Memory B cell (primary cell): ENCODE results near the gene PHLDB2.

ENCODE experiments used
- ATAC-seq: fragments of 150-1000 bp; cut with Tn5 transposase; 2 replicates; pipeline ENCODE4 v1.10.0; 2021; ENCODE audit warnings: low read depth, mild to moderate bottlenecking, moderate library complexity
- DNase-seq, 2 donors: peaks; one replicate each; pipeline ENCODE4 v3.0.0; 2022; ENCODE audit warnings: low spot score in 2 of 2
- H3K27ac Mint-ChIP-seq: one replicate; pipeline ENCODE4 v1.8.0; 2022; ENCODE audit warnings: mild to moderate bottlenecking, moderate library complexity, mixed read lengths
- H3K27me3 Mint-ChIP-seq: one replicate; pipeline ENCODE4 v1.8.0; 2022; ENCODE audit warnings: mixed read lengths
- H3K36me3 Mint-ChIP-seq: one replicate; pipeline ENCODE4 v1.8.0; 2022; ENCODE audit warnings: mild to moderate bottlenecking, mixed read lengths
- H3K4me1 Mint-ChIP-seq: one replicate; pipeline ENCODE4 v1.8.0; 2022; ENCODE audit warnings: mixed read lengths
- H3K4me3 Mint-ChIP-seq: one replicate; pipeline ENCODE4 v1.8.0; 2022; ENCODE audit warnings: mild to moderate bottlenecking, moderate library complexity, mixed read lengths
- H3K9me3 Mint-ChIP-seq: one replicate; pipeline ENCODE4 v1.8.0; 2022; ENCODE audit warnings: mixed read lengths

PHLDB2 gene

DNA sequence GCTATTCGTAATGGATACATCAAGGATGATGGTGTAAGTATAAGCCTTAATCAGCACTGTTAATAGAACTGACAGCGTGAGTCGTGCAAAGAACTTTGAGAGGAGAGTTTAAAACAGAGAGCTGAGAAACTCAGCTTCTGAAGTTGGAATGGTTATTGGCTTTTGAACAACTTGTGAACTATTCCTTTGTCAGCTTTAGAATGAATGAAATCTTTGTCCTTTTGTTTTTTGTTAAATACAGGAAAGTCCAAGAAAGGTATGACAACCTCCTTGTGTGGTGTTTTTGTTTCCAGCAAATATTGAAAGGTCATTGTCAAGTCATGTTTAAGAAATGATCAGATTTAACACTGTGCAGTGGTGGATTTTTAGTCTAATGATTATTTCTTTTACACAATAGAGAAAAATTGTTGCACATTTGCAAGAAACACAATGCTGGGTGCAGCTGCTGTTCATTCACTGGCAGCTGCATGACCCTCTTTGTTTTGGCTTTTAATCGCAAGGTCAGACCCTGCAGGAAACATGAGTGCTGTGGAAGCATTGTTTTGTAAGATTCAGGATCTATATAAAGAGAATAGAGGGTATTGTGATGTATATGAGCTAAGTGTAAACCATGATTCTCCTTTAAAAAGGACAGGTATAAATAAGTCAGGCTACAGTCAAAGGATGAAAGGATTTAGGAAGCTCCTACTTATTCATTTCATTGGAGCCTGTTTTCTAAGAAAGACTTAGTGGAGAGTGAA, 98.1 kb downstream of the PHLDB2 start:
- no peaks in the 10 kb centered on the region for H3K36me3 Mint-ChIP-seq
- no peak for ATAC-seq
- H3K4me3 Mint-ChIP-seq, result no peak overlapping the region
- no peaks in the 10 kb centered on the region for H3K4me1 Mint-ChIP-seq
- DNase-seq, result no peak
- no peaks in the 10 kb centered on the region for H3K27me3 Mint-ChIP-seq
- H3K27ac Mint-ChIP-seq, result no peak overlapping the region
- H3K9me3 Mint-ChIP-seq, result no peaks in the 10 kb centered on the region

- no peaks in the 10 kb centered on the region for H3K9me3 Mint-ChIP-seq
- no peak overlapping the region for H3K27ac Mint-ChIP-seq
- DNase-seq (no peak), ATAC-seq (no peak)
- H3K4me1 Mint-ChIP-seq, result no peaks in the 10 kb centered on the region
- no peaks in the 10 kb centered on the region for H3K27me3 Mint-ChIP-seq
- no peaks in the 10 kb centered on the region for H3K36me3 Mint-ChIP-seq
- no peak overlapping the region for H3K4me3 Mint-ChIP-seq
Measured at GRCh38 chr3:111961461-111962164, 102.5 kb downstream of the PHLDB2 start.

DNA sequence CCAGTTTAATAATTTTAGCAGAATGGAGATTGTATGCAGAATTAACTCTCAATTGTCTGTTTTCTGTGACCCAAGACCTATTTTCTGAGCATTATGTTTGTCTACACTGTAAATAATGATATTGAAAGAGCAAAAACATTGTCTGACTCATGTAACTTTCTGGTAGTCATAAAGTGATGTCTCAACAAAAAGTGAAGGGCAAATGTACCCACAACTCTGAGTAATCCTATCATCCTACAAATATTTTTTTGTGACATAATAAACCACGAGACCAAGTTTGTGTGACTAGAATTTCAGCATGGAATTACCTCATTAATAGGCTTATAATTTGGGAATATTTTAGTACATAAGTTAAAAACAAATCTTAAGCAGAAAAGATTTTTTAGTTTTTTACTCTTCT, 104.4 kb downstream of the PHLDB2 start:
- Mint-ChIP-seq H3K27ac (no peak overlapping the region), H3K4me3 (no peak overlapping the region), H3K27me3 (no peaks in the 10 kb centered on the region), H3K4me1 (peaks cover 6% of the 10 kb centered on the region), H3K36me3 (no peaks in the 10 kb centered on the region), H3K9me3 (no peaks in the 10 kb centered on the region)
- DNase-seq (no peak), ATAC-seq (no peak)

DNA sequence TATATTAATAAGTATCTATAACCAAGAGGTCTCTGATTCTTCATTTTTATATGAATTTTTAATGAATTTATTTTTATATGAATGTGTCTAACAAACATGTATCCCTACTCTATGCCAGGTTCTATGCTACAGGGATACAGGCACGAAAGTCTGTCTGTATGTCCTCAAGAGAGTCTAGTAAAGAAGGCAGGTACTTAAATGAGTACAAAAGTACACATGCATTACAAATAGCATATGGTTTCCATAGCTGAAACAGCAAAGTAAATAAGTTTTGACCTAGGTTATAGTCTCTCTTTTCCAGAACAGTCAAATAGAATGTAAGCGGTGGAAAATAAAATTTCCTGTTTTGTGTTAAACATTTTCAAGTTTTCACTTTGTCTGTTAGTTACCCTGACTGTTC, 106.4 kb downstream of the PHLDB2 start:
- Mint-ChIP-seq H3K36me3 (no peaks in the 10 kb centered on the region), H3K4me3 (no peak overlapping the region), H3K27me3 (no peaks in the 10 kb centered on the region), H3K9me3 (no peaks in the 10 kb centered on the region), H3K4me1 (peaks cover 6% of the 10 kb centered on the region), H3K27ac (no peak overlapping the region)
- no peak for DNase-seq
- no peak for ATAC-seq

DNA sequence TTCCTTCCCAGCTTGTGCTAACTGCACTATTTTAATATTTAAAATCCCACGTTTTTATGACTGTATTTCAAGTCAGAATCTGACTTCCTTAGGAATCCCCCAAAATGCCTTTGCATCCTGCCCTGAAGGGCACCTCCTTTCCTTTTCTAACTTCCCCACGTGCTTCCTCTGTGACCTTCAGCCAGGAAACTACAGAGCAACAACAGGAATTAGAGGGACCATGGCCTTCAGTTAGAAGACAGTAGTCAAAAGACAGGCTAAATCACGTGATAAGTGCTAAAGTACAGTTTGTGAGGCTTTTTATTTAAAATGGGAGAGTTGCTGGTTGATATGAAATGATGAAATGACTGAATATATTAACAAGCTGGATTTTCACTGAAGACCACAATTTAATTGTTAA, 108.0 kb downstream of the PHLDB2 start:
- no peaks in the 10 kb centered on the region for H3K27me3 Mint-ChIP-seq
- H3K9me3 Mint-ChIP-seq, result no peaks in the 10 kb centered on the region
- no peak overlapping the region for H3K27ac Mint-ChIP-seq
- no peaks in the 10 kb centered on the region for H3K36me3 Mint-ChIP-seq
- no peak overlapping the region for H3K4me3 Mint-ChIP-seq
- ATAC-seq (no peak), DNase-seq (no peak)
- peaks cover 6% of the 10 kb centered on the region for H3K4me1 Mint-ChIP-seq

DNA sequence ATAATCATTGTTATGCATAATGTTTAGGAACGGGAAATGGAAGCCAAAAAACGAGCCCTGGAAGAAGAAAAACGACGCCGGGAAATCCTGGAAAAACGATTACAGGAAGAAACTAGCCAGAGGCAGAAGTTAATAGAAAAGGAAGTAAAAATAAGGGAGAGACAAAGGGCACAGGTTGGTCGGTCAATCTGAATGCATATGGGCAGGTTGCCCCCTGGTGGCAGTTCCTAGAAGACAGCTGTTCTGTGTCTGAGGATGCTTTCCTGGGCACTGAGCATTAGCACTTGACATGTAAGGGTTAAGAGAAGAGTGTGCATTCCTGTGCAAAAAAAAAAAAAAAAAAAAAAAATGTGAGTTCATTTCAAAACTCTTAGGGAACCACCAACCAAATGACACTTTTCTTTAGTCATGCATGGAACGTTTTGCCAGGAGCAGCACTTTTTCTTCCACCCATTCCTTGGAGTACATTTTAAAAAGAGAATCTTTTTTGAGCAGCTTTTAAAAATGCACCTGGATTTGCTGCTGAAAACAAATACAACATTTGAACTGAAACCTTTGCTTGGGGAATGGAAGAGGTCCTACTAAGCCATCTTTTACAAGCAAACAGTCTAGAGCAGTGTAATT, 108.7 kb downstream of the PHLDB2 start:
- peak; percentile 72 to 78 for DNase-seq
- Mint-ChIP-seq H3K4me3 (peak overlapping the region; percentile 27), H3K9me3 (no peaks in the 10 kb centered on the region), H3K27ac (no peak overlapping the region), H3K4me1 (peaks cover 6% of the 10 kb centered on the region), H3K36me3 (no peaks in the 10 kb centered on the region), H3K27me3 (no peaks in the 10 kb centered on the region)
- ATAC-seq, result peak; percentile 88

DNA sequence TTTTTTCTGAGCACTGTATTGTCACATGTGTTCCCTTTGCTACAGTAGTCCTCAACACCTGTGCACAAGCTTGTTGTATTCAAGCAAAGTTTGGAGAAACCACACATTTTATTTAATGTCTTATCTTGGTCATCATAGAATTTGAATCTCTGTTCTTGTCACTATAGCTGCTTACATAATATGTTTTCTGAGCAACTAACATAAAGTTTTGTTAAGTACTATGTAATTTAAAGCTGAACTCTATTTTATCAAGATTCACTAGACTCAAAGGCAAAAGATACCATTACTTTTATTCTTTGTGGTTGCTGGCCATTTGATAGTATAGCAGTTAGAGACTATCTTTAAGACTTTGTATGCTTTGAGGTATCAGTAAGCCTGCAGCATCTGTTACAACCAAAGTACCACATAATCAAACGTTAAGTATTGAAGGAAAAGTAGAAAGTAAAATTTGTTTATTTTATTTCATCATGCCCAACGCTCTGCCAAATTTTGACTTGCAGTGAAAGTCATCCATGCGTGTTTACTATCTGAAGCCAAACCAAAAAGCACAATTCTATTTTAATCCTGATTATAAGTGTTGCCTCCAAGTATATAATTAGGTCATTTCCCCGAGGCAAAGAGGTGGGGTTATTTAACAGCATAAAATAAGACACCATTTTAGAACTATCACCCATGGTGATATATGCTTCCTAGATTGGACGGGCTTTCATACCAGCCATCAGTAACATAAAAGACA, 109.4 kb downstream of the PHLDB2 start:
- DNase-seq, result no peak
- no peak for ATAC-seq
- Mint-ChIP-seq H3K4me1 (peaks cover 6% of the 10 kb centered on the region), H3K36me3 (no peaks in the 10 kb centered on the region), H3K9me3 (no peaks in the 10 kb centered on the region), H3K4me3 (no peak overlapping the region), H3K27me3 (no peaks in the 10 kb centered on the region), H3K27ac (no peak overlapping the region)

DNA sequence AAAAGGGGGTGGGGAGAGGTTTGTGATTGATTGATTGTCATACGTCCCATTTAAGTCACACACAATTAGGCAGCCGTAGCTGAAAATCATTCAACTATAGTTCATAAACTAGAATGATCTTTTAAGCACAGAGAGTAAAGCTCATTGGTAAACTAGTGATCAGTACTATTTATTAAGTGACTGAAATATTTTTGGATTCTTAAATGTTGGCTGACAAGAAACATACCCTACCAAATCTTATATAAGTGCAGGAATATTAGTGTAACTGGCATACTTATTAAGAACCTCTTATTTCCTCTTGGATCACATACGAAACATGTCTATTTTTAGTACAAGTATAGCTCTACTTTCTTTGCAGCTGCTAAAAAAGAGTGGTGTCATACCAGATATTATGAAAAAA, 111.3 kb downstream of the PHLDB2 start:
- Mint-ChIP-seq H3K27ac (no peak overlapping the region), H3K27me3 (no peaks in the 10 kb centered on the region), H3K4me3 (no peak overlapping the region), H3K4me1 (peaks cover 6% of the 10 kb centered on the region), H3K9me3 (no peaks in the 10 kb centered on the region), H3K36me3 (no peaks in the 10 kb centered on the region)
- DNase-seq, result no peak
- no peak for ATAC-seq

DNA sequence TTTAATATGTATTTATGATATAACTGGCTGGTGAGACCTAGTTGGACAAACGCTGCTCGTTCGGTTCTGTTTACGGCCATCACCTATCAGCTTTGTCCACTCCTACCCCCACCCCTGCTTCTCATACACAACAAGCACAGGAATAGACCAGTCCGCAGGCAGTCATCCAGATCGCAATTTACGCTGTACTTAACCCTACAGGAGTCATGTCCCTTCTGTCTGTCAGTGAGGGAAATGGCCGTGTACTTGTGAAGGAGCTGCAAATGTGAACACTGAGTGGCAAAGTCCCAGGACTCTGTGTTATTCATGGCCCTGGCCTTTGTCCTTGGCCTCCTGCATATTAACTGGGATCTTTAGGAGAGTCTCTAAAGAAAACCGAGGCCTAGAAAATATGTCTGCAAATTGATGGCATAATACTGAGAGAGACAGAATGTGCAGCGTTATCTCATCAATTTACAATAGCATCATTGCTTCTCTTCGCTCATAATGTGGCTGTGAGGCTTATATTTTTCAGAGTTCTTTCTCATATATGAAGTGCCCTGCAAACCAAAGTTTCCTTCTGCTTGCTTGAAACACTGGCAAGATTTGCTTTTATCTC, 112.6 kb downstream of the PHLDB2 start:
- no peak overlapping the region for H3K27ac Mint-ChIP-seq
- peaks cover 6% of the 10 kb centered on the region for H3K4me1 Mint-ChIP-seq
- H3K36me3 Mint-ChIP-seq, result no peaks in the 10 kb centered on the region
- H3K9me3 Mint-ChIP-seq, result no peaks in the 10 kb centered on the region
- DNase-seq (no peak), ATAC-seq (no peak)
- H3K27me3 Mint-ChIP-seq, result peaks cover under 1% of the 10 kb centered on the region
- H3K4me3 Mint-ChIP-seq, result no peak overlapping the region

GRCh38 chr3:111972891-111973290, 113.8 kb downstream of the PHLDB2 start:
- no peak overlapping the region for H3K27ac Mint-ChIP-seq
- H3K36me3 Mint-ChIP-seq, result no peaks in the 10 kb centered on the region
- DNase-seq (no peak), ATAC-seq (no peak)
- H3K4me1 Mint-ChIP-seq, result no peaks in the 10 kb centered on the region
- peaks cover 3% of the 10 kb centered on the region for H3K27me3 Mint-ChIP-seq
- H3K9me3 Mint-ChIP-seq, result no peaks in the 10 kb centered on the region
- no peak overlapping the region for H3K4me3 Mint-ChIP-seq

DNA sequence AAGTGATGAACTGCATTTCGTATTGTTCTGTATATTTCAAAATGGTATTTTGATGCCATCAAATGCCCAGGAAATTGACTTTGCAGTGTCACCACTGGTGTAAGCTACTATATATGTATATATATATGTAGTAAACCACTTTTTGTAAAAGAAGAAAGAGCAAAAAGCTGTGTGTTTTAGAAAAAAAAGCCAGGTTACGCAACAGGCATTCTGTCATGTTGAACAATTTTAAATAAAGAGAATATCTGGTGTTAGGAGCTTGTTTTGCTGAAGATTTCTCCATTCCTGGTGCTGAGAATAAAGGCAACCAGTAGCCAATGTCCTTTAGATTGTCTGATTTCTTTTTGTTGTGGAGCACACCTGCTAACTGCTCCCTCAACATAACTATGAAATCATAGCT, 116.1 kb downstream of the PHLDB2 start:
- H3K9me3 Mint-ChIP-seq, result no peaks in the 10 kb centered on the region
- DNase-seq, result no peak
- no peak overlapping the region for H3K4me3 Mint-ChIP-seq
- no peak overlapping the region for H3K27ac Mint-ChIP-seq
- peaks cover 5% of the 10 kb centered on the region for H3K4me1 Mint-ChIP-seq
- no peaks in the 10 kb centered on the region for H3K36me3 Mint-ChIP-seq
- peaks cover 3% of the 10 kb centered on the region for H3K27me3 Mint-ChIP-seq
- ATAC-seq, result no peak

DNA sequence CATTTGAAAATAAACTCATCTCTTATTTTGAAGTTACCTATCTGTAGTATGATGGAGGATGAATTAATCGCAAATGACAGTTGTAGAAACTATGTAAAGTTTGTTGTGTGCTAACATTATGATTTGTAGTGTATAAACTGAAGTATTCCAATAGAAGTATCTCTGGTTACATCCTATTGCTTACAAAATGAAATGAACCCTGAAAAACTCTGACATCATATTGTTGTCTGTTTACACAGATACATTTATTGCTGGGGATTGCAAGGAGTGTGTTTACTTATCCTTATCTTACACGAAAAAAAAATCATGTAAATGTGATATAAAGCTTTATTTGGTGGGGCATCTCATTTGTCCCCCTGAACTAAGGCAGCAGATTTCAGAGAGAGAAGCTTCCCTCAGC, 117.2 kb downstream of the PHLDB2 start:
- H3K4me3 Mint-ChIP-seq, result no peak overlapping the region
- ATAC-seq (no peak), DNase-seq (no peak)
- H3K27me3 Mint-ChIP-seq, result peaks cover 3% of the 10 kb centered on the region
- H3K27ac Mint-ChIP-seq, result no peak overlapping the region
- no peaks in the 10 kb centered on the region for H3K36me3 Mint-ChIP-seq
- peaks cover 8% of the 10 kb centered on the region for H3K4me1 Mint-ChIP-seq
- H3K9me3 Mint-ChIP-seq, result no peaks in the 10 kb centered on the region

DNA sequence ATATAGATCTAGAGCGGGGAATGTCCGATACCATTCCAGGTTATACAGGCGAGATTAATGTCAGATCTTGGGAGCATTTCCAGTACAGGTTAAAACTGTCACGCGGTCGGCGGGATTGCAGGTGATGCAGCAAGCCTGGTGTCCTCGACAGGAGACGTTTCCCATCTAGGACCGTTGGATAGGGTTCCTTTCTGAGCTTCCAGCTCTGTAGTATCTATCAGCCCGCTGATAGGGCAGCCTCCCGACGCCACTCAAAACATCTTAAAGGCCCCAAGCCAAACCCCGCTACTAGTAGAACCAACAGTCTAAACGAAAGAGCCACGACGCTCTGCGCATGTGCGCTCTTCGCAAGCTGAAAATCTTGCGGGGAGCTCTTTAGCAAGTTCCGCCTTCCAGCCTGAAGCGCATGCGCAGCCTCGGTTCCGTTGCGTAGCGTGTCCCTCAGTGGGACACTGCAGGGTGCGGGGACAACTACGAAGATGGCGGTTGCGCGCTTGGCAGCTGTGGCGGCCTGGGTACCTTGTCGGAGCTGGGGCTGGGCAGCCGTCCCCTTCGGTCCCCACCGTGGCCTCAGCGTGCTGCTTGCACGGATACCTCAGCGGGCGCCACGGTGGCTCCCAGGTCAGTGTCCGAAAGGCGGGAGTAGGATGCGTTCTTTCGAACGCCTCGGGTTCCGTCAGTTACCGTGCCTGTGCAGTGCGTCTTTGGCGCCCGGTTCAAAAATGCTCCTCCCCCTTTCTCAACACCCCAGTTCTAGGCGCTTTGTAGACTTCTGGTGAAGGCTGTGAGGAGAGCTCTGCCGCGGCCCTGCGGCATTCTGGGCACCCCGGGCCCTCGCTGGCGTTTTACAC, 119.7 kb downstream of the PHLDB2 start, which contains the start of gene ABHD10:
ABHD10 (plus strand) TSS at position 444 of the 851 bp plus-strand sequence; CDS start at position 480, 36 bp downstream.
- peak; percentile 84 to 87 for DNase-seq
- Mint-ChIP-seq H3K9me3 (no peaks in the 10 kb centered on the region), H3K4me1 (peaks cover 11% of the 10 kb centered on the region), H3K4me3 (peak within 1 kb of the TSS; percentile 93), H3K36me3 (peaks cover 2% of the 10 kb centered on the region), H3K27me3 (peaks cover 3% of the 10 kb centered on the region), H3K27ac (peak within 1 kb of the TSS; percentile 86)
- peak; percentile 84 for ATAC-seq
